Smooth muscle cell (in vitro differentiated cells): ENCODE data around the gene MAP2. TPM values are rescaled to one million over a fixed set of nuclear protein-coding genes. Genes with fewer than 3 reads are reported as not detected.

Source experiments
- DNase-seq: peaks from one replicate; lab custom pipeline; 2025; ENCODE audit not compliant: unreplicated experiment; lab: John Stamatoyannopoulos, UW
- H2AFZ ChIP-seq: fragments of 200-600 bp; sonication (generic); 2 replicates; pipeline ENCODE4 v1.6.0; 2016; ENCODE audit warnings: antibody characterized with exemption, low read depth, mild to moderate bottlenecking
- H3F3A ChIP-seq: fragments of 200-600 bp; sonication (generic); 2 replicates; pipeline ENCODE4 v1.6.0; 2017; ENCODE audit warnings: antibody characterized with exemption, low read depth
- H3K27ac ChIP-seq: fragments of 200-600 bp; sonication (generic); 2 replicates; pipeline ENCODE4 v1.5.1; 2016; ENCODE audit warnings: low read depth, mild to moderate bottlenecking
- H3K27me3 ChIP-seq: fragments of 200-600 bp; sonication (generic); 2 replicates; pipeline ENCODE4 v1.6.1; 2016; ENCODE audit warnings: low read depth, mild to moderate bottlenecking
- H3K36me3 ChIP-seq: fragments of 200-600 bp; sonication (generic); 2 replicates; pipeline ENCODE4 v1.5.1; 2016; ENCODE audit warnings: low read depth
- H3K4me1 ChIP-seq: fragments of 200-600 bp; sonication (generic); 2 replicates; pipeline ENCODE4 v1.5.1; 2016; ENCODE audit warnings: low read depth
- H3K4me2 ChIP-seq: fragments of 200-600 bp; sonication (generic); 2 replicates; pipeline ENCODE4 v1.6.0; 2016; ENCODE audit warnings: mild to moderate bottlenecking
- H3K4me3 ChIP-seq: fragments of 200-600 bp; sonication (generic); 2 replicates; pipeline ENCODE4 v1.5.1; 2016; ENCODE audit warnings: mild to moderate bottlenecking
- H3K79me2 ChIP-seq: fragments of 200-600 bp; sonication (generic); 2 replicates; pipeline ENCODE4 v1.6.0; 2016; ENCODE audit warnings: low read depth, mild to moderate bottlenecking
- H3K9ac ChIP-seq: fragments of 200-600 bp; sonication (generic); 2 replicates; pipeline ENCODE4 v1.6.0; 2016; ENCODE audit warnings: low read depth
- H3K9me3 ChIP-seq: fragments of 200-600 bp; sonication (generic); replicated peaks from 2 replicates; pipeline ENCODE4 v1.5.1; 2016; ENCODE audit warnings: low read depth
- H4K20me1 ChIP-seq: fragments of 200-600 bp; sonication (generic); 2 replicates; pipeline ENCODE4 v1.6.0; 2016; ENCODE audit warnings: low read depth
- WGBS: methylation state at CpG from one replicate; pipeline ENCODE4 v1.1.7; 2016; ENCODE audit warnings: low lambda C conversion rate; 5-methylcytosine and 5-hydroxymethylcytosine counted together
- polyA plus RNA-seq: library from polyadenylated mRNA; unstranded; fragments of >200 nt; fragmentation: Nextera tagmentation; extraction: Ambion mirVana; gene quantifications from 2 replicates; pipeline ENCODE4 v1.2.1, GENCODE V29; 2016
- total RNA-seq: library from RNA; depleted of rRNA; stranded (reverse); fragments of >200 nt; gene quantifications from 2 replicates; pipeline ENCODE4 v1.2.3, GENCODE V29; 2014
- TF ChIP-seq, protein P1 (sequence below): fragments of 200-600 bp; sonication (generic); IDR thresholded peaks from 2 replicates; pipeline ENCODE4 v1.5.1; 2017; ENCODE audit warnings: borderline replicate concordance, mild to moderate bottlenecking, antibody characterized with exemption; ENCODE audit not compliant: insufficient read depth, poor library complexity, severe bottlenecking

MAP2 gene
- total and polyA plus RNA-seq, 2 experiments from 2014 or later, result 1.8 to 18.7 TPM

DNA sequence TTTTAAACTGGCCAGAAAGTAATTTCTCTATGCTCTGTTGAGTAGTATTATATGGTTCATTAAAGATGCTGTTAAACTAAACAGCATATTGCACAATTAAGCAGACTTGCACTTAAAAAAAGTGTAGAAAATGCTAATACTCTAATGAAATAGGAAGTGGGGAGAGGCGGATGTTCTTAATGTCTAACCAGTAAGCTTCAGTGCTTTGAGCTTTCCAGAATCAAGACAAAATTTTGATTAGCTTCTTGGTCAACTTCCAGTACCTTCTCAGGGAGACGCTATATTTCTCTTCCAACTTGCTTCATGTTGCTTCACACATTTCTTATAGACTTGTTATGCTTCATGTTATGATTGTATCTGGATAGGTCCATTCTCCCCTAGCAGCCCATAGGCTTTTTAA is 89.1 kb downstream of the MAP2 start:
- H3K27me3 ChIP-seq, result no peaks in the 10 kb centered on the region
- no peak overlapping the region for H3K27ac ChIP-seq
- no peaks in the 10 kb centered on the region for H3K9me3 ChIP-seq

DNA sequence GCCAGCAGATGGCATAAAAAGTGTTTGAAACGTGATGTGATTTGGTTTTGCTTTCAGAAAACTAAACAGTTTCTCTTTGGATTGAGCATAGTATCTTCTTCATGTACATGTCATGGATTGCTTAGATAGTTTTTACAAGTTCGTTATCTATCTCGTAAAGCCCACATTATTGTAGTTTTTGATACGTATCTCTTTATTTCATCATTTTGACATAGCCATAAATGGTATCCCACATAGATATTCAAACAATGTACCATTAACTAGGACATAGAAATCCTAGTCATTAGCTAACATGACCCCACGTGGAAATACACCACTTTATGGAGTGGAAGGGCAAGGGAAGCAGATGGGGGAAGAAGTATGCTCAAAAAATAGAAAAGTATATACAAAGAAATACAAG is 93.6 kb downstream of the MAP2 start:
- Histone ChIP-seq H3F3A (no peaks in the 10 kb centered on the region), H4K20me1 (no peaks in the 10 kb centered on the region), H3K4me1 (no peaks in the 10 kb centered on the region), H3K4me3 (no peak overlapping the region), H3K9me3 (no peaks in the 10 kb centered on the region), H3K79me2 (no peaks in the 10 kb centered on the region), H3K27me3 (no peaks in the 10 kb centered on the region), H3K36me3 (no peaks in the 10 kb centered on the region), H2AFZ (no peak overlapping the region), H3K27ac (no peak overlapping the region), H3K4me2 (no peak overlapping the region), H3K9ac (no peak overlapping the region)
- WGBS, result 72% methylated on average over 5 of the region's 5 CpGs
- DNase-seq, result no peak
- TF ChIP-seq, protein P1, sequence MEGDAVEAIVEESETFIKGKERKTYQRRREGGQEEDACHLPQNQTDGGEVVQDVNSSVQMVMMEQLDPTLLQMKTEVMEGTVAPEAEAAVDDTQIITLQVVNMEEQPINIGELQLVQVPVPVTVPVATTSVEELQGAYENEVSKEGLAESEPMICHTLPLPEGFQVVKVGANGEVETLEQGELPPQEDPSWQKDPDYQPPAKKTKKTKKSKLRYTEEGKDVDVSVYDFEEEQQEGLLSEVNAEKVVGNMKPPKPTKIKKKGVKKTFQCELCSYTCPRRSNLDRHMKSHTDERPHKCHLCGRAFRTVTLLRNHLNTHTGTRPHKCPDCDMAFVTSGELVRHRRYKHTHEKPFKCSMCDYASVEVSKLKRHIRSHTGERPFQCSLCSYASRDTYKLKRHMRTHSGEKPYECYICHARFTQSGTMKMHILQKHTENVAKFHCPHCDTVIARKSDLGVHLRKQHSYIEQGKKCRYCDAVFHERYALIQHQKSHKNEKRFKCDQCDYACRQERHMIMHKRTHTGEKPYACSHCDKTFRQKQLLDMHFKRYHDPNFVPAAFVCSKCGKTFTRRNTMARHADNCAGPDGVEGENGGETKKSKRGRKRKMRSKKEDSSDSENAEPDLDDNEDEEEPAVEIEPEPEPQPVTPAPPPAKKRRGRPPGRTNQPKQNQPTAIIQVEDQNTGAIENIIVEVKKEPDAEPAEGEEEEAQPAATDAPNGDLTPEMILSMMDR, result no peak

More for the DNA sequence above, 89.1 kb downstream of the MAP2 start:
- no peak for DNase-seq
- no peak overlapping the region for H3K4me2 ChIP-seq
- no peaks in the 10 kb centered on the region for H3K4me1 ChIP-seq
- H3K36me3 ChIP-seq, result no peaks in the 10 kb centered on the region
- no peak overlapping the region for H2AFZ ChIP-seq
- no peak overlapping the region for H3K4me3 ChIP-seq
- H3K9ac ChIP-seq, result no peak overlapping the region
- no peaks in the 10 kb centered on the region for H3K79me2 ChIP-seq
- TF ChIP-seq, protein P1, result no peak
- 92% methylated on average over 2 of the region's 2 CpGs for WGBS
- no peaks in the 10 kb centered on the region for H3F3A ChIP-seq
- no peaks in the 10 kb centered on the region for H4K20me1 ChIP-seq

DNA sequence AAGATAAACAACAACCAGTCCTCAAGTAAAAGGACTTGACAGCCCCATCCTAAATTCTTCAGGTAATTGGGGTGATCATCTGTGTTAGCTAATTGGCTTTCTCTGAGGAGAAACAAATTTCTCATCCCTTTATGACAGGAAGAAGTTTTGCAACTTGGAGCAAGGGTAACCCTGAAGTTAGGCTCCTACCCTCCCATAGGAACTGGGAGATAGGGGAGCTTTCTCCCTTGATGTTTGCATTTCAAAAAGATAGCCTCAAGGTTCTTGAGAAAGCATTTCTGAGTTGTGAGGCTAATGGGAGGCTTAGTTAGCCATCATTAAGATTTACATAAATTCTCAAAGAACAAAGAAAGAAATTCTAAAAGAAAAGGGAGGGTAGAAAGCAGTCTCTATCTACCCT is 95.4 kb downstream of the MAP2 start:
- Histone ChIP-seq H3K27me3 (no peaks in the 10 kb centered on the region), H2AFZ (no peak overlapping the region), H3K9me3 (no peaks in the 10 kb centered on the region), H3F3A (no peaks in the 10 kb centered on the region), H3K4me2 (no peak overlapping the region), H3K79me2 (no peaks in the 10 kb centered on the region), H3K36me3 (no peaks in the 10 kb centered on the region), H3K27ac (no peak overlapping the region), H3K9ac (no peak overlapping the region), H4K20me1 (no peaks in the 10 kb centered on the region), H3K4me1 (peaks cover 9% of the 10 kb centered on the region), H3K4me3 (no peak overlapping the region)
- TF ChIP-seq, protein P1, result no peak
- DNase-seq, result no peak

DNA sequence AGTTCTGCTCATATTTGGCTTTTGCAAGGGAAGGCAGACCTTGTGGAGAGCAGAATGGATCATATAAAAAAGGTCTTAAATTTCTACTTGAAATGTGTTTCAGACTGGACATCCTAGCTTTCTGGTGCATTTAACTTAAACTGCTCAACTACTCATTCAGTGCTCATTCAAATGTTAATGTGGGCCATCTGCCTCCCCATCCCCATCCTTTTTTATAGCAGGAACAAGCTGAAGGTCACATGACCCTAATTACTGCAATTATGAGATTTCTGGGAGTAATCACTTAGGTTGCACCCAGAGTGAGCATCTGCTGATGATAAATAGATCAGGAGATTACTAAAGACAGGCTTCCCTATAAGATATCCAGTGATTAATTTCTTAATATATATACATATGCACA is 96.1 kb downstream of the MAP2 start:
- H3K27me3 ChIP-seq, result no peaks in the 10 kb centered on the region
- H3K9ac ChIP-seq, result no peak overlapping the region
- H3K36me3 ChIP-seq, result no peaks in the 10 kb centered on the region
- no peak for DNase-seq
- TF ChIP-seq, protein P1, result no peak
- H3K9me3 ChIP-seq, result no peaks in the 10 kb centered on the region
- H3K27ac ChIP-seq, result no peak overlapping the region
- no peak overlapping the region for H3K4me3 ChIP-seq
- no peak overlapping the region for H2AFZ ChIP-seq
- no peak overlapping the region for H3K4me2 ChIP-seq
- H4K20me1 ChIP-seq, result no peaks in the 10 kb centered on the region
- H3K79me2 ChIP-seq, result no peaks in the 10 kb centered on the region
- no peaks in the 10 kb centered on the region for H3F3A ChIP-seq
- peaks cover 9% of the 10 kb centered on the region for H3K4me1 ChIP-seq
